Right hindlimb (tissue), 1 donor: ENCODE data around the gene CYP2R1.
"Not testable (repeated sequence)": the region's sequence is repeated elsewhere in the genome, so short reads cannot be mapped to it uniquely, and the experiment has no call there.

Experiments used
- DNase-seq: peaks from one replicate; pipeline ENCODE4 v3.0.0-alpha.2; 2018

CYP2R1 gene

GRCh38 chr11:14891143-14892035, 642 bp downstream of the CYP2R1 start:
- peak; percentile 93 for DNase-seq

- no peak for DNase-seq
These were observed 5.5 kb downstream of the CYP2R1 start for GRCh38 chr11:14886513-14886912.

DNA sequence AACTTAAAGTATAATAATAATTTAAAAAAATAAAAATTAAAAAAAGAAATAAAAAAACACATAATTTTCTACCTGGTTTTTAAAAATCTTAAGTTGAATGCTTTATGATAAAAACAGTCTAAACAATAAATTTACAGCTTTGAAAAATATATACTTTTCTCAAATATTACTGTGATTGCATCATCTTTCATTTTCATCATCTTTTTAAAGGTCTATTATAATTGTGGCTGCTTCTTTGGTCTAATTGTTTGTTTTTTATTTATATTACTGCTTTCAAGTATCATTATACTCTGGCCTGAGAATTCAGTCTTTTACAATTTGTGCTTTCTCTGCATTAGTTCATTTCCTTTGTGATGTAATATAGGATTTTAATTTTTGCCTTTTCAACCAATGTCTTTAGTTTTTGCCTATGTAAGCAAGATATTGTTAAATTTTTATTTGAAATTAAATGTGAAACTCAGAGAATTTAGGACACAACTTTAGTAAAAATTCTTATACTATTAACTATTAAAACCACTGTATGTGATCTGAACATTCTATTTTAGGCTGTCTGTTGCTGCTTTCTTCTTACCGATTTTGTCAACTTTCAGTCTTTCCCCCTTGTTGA, 7.3 kb downstream of the CYP2R1 start:
- DNase-seq, result no peak

DNA sequence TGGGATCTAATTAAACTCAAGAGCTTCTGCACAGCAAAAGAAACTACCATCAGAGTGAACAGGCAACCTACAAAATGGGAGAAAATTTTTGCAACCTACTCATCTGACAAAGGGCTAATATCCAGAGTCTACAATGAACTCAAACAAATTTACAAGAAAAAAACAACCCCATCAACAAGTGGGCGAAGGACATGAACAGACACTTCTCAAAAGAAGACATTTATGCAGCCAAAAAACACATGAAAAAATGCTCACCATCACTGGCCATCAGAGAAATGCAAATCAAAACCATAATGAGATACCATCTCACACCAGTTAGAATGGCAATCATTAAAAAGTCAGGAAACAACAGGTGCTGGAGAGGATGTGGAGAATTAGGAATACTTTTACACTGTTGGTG, 8.3 kb downstream of the CYP2R1 start:
- not testable (repeated sequence) for DNase-seq

GRCh38 chr11:14882196-14882595, 9.8 kb downstream of the CYP2R1 start:
- DNase-seq, result no peak

DNA sequence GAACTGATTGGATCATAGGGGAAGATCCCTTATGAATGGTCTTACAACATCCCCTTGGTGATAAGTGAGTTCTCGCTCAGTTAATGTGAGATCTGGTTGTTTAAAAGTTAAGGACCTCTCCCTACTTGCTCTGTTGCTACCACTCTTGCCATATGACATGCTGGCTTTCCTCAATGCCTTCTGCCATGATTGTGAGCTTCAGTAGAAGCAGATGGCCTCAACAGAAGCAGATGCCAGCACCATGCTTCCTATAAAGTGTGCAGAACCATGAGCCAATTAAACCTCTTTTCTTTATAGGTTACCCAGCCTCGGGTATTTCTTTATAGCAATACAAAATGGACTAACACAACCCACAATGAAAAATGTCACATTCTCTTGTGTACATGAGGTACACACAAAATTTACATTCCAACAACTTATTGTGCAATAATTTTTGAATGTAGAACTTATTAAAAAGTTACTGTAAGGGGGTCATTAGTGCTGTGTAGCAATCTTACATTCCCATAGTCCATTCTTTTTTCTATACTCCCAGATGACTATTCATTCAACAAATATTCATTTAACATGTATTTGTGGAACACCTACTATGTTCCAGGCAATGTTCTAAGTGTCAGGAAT, 10.3 kb downstream of the CYP2R1 start:
- no peak for DNase-seq

DNA sequence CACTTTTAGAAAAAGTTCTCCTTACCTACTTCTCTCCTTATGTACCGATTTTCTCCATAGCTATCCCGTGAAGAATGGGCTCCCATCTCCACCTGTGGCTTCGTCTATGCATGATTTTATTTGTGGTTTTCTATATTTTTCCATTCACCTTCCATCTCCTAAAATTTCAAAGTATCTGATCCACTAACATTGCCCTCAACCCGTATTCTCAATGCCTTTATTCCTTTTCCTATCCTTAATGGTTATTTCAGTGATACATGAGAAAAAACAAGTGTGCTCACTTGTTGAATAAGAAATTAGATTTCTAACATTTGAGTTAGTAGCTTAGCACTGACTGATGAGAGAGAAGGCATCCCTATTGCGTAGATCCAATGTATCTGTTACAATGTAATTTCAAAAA, 16.9 kb downstream of the CYP2R1 start:
- DNase-seq, result no peak

GRCh38 chr11:14873632-14874031, 18.4 kb downstream of the CYP2R1 start:
- no peak for DNase-seq

DNA sequence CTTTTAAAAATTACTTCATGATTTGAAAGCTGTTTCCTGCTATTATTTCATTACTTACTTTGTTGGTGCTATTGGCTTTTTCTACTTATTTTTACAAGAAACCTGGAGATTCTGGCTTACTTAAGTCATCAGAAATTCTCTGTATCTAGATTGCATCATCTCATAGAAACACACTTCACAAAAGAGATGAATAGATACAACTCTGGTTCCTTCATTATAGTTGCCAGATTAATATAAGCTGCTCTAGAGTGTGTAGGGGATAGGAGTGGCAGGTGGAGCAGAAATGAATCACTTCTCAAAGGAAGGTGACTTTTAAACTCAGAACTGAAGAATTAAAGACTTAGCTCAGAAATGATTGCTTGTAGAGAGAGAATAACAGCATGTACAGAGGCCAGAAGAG, 20.0 kb downstream of the CYP2R1 start:
- no peak for DNase-seq

DNA sequence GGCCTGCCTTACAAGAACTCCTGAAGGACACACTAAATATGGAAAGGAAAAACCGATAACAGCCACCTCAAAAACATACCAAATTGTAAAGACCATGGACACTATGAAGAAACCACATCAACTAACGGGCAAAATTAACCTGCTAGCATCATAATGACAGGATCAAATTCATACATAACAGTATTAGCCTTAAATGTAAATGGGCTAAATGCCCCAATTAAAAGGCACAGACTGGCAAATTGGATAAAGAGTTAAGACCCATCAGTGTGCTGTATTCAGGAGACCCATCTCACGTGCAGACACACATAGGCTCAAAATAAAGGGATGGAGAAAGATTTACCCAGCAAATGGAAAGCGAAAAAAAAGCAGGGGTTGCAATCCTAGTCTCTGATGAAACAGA, 28.3 kb downstream of the CYP2R1 start:
- not testable (repeated sequence) for DNase-seq

- no peak for DNase-seq
These were observed 30.4 kb downstream of the CYP2R1 start for GRCh38 chr11:14861680-14862079.

GRCh38 chr11:14860511-14860910, 31.5 kb downstream of the CYP2R1 start:
- DNase-seq, result no peak

- DNase-seq, result no peak
These were observed 33.6 kb downstream of the CYP2R1 start for GRCh38 chr11:14858404-14858803.

DNA sequence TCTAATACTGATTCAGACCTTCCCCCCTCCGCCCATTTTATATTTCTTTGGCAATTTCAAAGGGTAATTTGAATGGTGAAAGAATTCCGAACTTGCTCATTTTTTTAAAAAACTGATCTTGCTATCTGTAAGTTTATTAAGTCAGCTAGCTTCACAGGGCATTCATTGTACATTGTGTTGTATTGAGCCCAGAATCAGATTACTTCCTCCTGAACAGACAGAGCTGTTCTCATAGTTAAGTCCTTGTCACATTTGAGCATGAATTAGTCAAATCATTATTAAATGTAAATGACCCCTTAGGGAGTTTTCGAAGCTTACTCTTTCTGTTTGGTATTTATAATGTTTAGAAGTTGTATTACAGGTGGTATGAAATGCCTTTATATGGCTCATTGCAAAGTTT, 34.4 kb downstream of the CYP2R1 start:
- no peak for DNase-seq

- DNase-seq, result no peak
These were observed 36.1 kb downstream of the CYP2R1 start for GRCh38 chr11:14855890-14856289.

GRCh38 chr11:14854057-14854456, 38.0 kb downstream of the CYP2R1 start:
- no peak for DNase-seq

DNA sequence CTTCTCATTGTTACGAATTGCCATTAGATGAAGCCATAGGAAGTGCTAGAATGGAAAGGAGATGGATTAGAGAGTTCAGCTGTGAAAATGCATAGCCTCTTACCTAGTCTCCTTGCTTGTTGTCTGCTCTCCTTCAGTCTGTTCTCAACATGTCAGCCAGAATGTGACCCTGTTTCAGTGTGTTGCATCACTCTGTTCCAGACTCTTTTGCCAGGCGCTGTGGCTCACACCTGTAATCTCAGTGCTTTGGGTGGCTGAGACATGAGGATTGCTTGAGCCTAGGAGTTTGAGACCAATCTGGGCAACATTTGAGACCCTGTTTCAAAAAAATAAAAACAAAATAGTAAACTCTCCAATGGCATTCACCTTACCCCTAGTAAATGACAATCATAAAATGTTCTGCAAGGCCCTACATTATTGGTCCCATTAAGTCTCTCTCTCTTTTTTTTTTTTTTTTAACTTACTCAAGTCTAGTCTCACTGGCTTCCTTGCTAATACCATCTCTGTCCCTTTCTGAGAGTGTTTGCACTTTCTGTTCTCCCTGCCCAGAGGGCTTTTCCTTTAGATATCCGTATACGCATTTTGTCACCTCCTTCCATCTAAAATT, 39.4 kb downstream of the CYP2R1 start:
- no peak for DNase-seq

- no peak for DNase-seq
These were observed 50.0 kb downstream of the CYP2R1 start for GRCh38 chr11:14842002-14842401.

GRCh38 chr11:14835496-14836492, 56.2 kb downstream of the CYP2R1 start:
- DNase-seq, result no peak
